Measurements from ENCODE around the gene FLRT1.
A peak's percentile ranks its signal among the peaks of the same experiment; 100 is the strongest.

Gene FLRT1

GRCh38 chr11:64049509-64049908 lies 13.8 kb downstream of the FLRT1 start:
- DNase-seq, result no peak

DNA sequence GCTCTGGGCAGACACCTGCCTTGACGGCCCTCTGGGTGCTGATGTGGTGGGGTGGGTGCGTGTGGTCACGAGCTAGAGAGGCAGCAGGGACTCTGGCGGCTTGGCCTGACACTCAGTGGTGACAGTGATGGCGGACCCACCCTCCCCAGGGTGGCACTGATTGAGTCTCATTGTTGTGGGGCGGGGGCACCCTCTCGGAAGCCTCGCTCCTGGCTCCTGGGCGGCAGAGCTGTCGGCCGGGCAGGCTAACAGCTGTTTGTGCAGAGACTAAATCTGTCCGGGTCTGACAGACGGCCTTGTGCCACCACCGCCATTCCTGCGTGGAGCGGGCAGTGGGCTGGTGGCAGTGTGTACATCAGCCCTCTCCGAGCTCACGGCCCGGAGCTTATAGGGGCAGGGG lies 15.6 kb downstream of the FLRT1 start:
- DNase-seq, result no peak

DNA sequence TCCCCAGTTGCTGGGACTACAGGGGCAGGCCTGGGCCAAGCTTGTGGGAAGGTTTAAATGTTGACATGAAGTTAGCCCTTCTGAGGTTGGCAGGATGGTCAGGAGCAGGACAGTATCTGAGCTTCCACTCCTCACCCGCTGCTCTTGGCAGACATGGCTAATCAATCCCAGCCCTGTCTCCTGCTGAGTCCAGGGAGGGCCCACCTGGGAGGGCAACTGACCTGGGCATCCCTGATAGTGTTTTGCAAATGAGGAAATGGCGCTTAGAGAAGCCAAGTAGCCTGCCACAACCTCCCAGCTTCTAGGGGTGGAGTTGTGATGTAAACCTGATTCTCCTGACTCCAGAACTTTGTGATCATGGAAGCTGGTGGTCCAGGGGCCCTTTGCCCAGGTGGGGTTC lies 16.7 kb downstream of the FLRT1 start:
- no peak for DNase-seq

DNA sequence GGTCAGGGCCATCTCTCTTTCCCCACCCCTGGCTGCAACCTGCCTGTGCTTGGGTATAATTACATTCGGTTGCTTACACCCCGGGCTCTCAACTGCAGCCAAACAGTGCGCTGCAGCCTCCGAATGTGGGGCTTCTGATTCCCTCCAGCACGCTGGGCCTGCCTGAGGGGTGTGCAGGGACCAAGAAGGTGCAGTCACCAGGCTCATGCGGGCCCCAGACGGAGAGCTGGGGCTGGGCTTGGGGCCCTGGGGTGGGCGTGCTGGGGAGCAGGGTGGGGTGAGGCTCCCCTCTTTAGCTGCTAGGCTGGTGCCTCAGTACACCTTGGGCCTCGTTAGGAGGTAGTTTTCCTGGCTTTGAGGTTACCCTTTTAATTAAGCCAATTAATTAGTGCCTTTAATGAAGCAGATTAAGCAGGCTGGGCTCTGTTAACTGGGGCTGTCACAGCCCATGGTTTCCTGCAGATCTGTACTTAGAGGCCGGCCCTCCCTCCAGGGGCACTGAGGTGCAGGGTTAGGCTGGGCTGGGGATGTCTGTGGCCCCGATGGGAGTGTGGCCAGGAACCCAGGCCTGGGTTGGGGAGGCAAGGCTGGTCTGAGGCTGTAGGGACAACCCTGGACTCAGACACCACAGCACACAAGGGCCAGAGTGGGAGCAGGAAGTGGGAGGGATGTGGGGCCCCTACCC lies 17.3 kb downstream of the FLRT1 start:
- no peak for DNase-seq

DNA sequence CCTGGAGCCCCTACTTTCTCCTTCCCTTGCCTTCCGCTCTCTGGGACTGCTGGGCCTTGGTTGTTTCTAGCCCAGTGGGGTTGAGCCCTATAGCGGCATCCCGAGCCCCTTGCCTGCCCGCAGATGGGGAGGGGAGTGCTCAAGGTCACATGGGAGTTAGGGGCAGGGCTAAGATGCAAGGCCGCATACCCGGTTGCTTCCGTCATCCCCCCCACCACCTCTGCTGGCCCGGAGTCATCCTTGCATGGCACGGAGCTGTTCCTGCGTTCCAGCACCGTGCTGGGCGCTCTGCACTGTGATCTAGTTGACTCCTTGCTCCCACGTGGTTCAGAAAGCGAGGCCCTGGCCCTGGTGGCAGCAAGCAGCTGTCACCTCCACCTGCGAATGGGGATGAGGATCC lies 18.0 kb downstream of the FLRT1 start:
- DNase-seq, result no peak

- no peak for DNase-seq
These were observed 19.3 kb downstream of the FLRT1 start for GRCh38 chr11:64055077-64055476.

DNA sequence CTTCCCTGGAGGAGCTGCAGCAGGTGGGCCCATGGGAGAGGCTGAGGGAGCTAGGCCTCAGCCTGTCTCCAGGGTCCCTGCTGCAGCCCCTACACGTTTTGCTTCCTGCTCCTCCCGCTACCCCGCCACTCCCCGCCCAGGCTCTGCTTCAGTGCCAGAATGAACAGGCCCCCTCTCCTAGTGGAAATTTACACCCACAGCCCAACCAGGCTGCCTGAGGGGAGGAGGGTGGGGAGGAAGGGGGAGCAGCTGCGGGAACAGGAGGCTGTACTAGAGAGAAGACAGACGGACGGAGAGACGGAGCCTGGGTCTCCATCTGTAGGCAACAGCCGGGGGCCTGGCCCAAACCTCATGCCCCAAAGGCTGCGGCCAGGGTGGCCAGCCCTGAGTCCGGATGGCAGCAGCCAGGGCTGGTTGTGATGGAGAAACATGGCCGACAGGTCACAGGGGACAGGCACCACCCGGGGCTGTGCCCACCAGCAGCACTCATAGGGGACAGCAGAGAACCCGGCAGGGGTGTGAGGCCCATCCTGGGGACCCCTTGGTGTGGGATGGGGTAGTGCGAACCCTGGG lies 20.6 kb downstream of the FLRT1 start:
- DNase-seq, result peak; percentile 87

- DNase-seq, result no peak
These were observed 21.1 kb downstream of the FLRT1 start for GRCh38 chr11:64056861-64057260.

DNA sequence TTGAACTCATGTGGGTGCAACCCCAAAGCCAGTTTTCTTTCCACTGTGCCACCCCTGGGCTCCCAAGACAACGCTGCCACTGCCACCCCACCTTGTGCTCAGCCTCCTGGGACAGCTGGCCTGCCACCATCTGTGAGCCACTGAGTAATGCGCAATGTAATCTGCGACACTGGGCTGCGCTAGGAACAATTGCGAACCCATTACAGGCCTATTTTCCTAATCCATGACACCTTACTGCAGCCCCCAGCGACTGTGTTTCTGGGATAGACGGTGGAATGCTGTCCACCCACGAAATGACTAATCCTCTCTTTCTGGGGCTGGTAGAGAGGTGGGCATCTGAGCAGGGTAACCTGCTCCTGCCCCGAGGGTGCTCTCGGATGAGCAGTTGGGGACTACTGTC lies 22.2 kb downstream of the FLRT1 start:
- DNase-seq, result no peak

- DNase-seq, result peak; percentile 75
These were observed 22.8 kb downstream of the FLRT1 start for GRCh38 chr11:64058494-64058893.

DNA sequence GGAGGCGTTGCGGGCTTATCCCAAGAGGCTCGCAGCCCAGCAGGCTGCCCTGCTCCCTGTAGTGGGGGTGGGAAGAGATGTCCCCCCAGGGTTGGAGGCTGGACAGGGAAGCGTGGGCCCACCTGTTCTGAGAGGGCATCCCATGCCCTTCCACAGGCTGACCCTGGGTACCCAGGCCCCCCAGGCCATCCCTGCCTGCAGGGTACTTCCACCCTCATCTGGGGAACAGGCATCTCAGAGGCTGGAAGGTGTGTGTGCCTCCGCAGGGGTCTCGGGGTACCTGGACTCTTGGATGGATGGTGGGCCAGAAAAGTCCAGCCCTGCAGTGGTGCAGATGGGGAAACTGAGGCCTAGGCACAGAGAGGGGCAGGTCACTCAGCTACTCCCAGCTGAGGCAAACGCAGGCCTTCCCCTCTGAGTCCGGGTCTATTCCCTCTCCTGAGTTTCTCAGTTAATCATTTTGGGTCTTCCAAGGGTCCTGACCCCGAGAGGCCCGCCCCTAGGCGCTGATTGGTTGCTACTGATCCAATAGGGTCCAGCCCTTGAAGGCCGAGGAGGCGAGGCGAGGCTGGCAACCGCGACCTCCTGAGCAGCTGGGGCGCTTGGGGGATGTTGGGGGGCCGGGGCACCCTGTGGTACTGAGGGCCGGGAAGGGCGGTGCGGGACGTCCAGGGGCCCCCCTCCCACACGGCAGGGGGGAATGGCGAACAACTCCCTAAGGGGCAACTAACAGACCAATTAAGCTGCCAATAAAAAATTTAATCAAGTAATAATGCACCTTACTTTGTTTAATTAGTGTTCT lies 23.8 kb downstream of the FLRT1 start:
- no peak for DNase-seq

GRCh38 chr11:64060263-64060860 lies 24.6 kb downstream of the FLRT1 start:
- no peak for DNase-seq

DNA sequence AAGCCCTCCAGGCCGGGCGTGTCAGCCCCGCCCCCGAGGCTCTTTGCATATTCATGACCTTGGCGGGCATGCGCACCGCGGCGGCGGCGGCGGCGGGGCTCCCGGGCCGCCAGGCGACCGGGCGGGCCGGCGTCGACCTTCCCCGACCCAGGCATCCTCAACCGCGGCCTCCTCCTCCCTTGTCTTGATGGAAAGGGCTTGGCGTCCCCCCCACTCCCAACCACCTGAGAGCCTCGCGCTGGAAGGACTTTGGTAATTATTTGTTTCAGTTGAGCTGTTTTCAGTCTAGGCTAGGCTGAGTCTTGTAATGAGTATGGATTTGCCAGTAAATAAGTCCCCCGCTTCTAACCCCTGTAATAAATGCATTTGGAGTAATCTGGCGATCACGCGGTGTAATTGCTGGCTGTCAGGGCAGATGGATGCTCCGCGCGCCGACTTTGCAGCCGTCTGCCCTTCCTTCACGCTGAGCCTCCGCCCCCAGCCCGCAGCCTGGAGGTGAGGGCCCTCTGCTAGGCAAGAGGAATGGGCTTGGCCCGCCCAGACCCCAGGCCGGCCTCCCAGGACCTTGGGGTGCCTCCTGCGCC lies 25.2 kb downstream of the FLRT1 start:
- DNase-seq, result no peak

GRCh38 chr11:64062185-64063039 lies 26.7 kb downstream of the FLRT1 start:
- DNase-seq, result no peak

GRCh38 chr11:64063777-64064176 lies 28.0 kb downstream of the FLRT1 start:
- DNase-seq, result no peak

DNA sequence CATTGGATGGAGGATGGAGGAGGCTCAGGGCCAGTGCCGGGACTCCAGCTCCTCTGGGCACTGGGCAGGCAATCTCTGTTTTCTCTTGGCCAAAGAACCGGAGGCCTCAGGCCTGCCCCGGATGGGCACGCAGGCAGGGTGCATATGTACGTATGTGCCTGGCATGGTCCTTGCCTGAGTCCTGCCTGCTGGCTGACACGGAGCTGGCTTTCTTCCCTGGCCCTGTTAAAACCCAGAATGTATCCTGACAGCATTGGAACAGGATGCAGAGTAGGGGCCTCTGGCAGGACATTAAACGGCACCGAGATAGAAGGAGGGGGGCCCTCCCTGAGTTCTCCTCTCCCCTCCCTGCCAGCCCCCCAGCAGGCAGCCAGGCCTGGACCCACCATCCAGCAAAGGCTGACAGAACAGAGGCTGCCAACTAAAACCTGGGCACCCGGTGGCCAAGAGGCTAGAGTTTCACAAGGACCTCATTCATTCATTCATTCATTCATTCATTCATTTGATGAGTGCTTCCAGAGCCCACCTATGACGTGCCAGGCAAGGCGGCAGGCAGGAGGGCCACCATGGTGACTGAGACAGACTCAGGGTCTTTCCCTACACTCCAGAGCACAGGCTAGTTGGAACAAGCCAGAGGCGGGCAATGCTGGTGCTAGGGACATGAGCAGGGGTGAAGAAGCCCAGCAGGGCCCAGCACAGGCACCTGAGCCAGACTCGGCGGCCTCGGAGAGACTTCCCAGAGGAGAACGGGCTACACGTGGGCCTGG lies 28.8 kb downstream of the FLRT1 start:
- DNase-seq, result no peak

- no peak for DNase-seq
These were observed 29.4 kb downstream of the FLRT1 start for GRCh38 chr11:64065141-64065465.

- DNase-seq, result no peak
These were observed 30.0 kb downstream of the FLRT1 start for GRCh38 chr11:64065712-64066111.

DNA sequence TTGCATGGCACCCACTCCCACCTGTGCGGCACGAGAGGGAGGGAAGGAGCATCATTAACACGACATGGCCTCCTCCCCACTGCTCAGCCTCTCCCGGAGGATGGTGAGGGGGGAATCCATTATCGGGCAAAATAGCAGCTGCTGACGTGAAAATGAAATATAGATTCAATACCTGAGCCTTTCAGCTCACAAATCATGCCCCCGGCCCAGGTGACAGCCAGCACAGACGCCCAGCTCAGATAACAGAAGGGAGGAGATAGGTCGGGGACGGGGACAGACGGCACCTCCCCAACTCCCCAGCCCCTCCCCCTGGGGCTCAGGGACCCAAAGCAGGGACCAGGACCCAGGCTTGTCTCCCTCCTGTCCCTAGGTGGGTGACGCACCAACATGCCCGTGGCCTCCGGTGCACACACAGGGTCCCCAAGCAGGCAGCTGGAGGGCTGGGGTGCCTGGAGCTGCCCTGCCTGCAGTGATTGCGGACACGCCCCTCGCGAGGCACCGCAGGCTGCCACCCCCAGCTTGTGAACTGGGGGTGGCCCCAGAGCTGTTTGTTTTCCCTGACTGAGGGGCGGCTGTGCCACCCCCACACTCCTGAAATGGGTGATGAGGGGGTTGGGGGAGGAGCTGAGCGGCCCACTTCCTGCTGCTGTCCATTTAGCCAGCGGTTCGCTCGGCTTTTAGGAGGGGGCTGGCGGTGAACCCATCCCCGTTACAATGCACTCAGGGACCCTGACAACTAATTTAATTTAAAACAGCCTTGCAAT lies 31.7 kb downstream of the FLRT1 start:
- no peak for DNase-seq

GRCh38 chr11:64068705-64069400 lies 33.1 kb downstream of the FLRT1 start:
- no peak for DNase-seq

All from right hindlimb (tissue), 1 donor.